ENCODE results near the gene FAM120A.

DNA sequence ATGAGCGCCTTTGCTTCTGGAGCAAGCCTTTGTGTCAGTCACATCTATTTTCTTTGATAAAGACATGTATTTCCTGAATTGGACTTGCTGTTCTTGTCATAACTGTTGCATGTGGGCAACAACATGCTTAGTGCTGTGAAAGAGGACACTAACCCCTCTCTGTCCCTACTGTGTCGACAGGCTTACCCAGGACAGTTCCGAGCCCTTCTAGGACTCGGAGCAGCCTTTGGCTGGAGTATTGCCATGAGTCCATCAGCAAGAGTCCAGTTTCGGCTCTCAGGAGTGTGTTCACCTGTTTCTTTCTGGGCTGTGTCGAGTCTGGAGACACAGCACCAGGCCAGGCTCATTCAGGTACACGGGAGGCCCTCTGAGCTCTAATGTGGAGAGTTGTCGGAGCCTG, 88.8 kb downstream of the FAM120A start:
- TF ChIP-seq EZH2phosphoT487 (IDR thresholded peaks at IDR 0.05; ENCODE audit: borderline replicate concordance) (no peak), CTCF (conservative IDR thresholded peaks at IDR 0.05; ENCODE audit: low read length) (no peak)
